ENCODE results near the gene RASA2. TPM values are rescaled to one million over a fixed set of nuclear protein-coding genes. Genes with fewer than 3 reads are reported as not detected.

RASA2 gene
- total and polyA plus RNA-seq, 2 of the 8 experiments (the other 6 are each of a cell fraction or from before 2014, with no cell fraction given): 3.5 to 15.9 TPM

GRCh38 chr3:141618938-141619337 is 132.1 kb downstream of the RASA2 start:
- CTCF ChIA-PET (ENCODE audit: partially characterized antibody): no interaction called here
- POLR2A ChIA-PET (ENCODE audit: partially characterized antibody): no interaction called here
- Histone ChIP-seq H3K14ac (ENCODE audit: insufficient read length) (no peak overlapping the region), H3K4me3 (ENCODE audit: extremely low read depth in 1 of 4, insufficient read depth in 2 of 4, low read depth in 3 of 4, low read length in 4 of 4) (no peak overlapping the region), H3K9me3 (ENCODE audit: insufficient read depth in 2 of 2, low read depth in 1 of 2, low read length in 1 of 2) (no peaks in the 10 kb centered on the region), H3K4me1 (replicated peaks in 1 of 4; ENCODE audit: control insufficient read depth in 3 of 4, insufficient read depth in 4 of 4, low read length in 3 of 4) (no peaks in the 10 kb centered on the region; a peak in 1 of 7 replicates), H3K18ac (ENCODE audit: extremely low read depth, low read length) (no peak overlapping the region), H2AFZ (ENCODE audit: low read length) (no peak overlapping the region), H3K27me3 (replicated peaks in 1 of 4; ENCODE audit: control insufficient read depth in 3 of 4, extremely low read depth in 1 of 4, insufficient read depth in 3 of 4, low read length in 3 of 4) (no peaks in the 10 kb centered on the region), H3K79me1 (ENCODE audit: low read depth, low read length) (no peaks in the 10 kb centered on the region), H4K20me1 (replicated peaks in 1 of 2; ENCODE audit: control insufficient read depth in 1 of 2, insufficient read depth in 2 of 2, low read length in 2 of 2) (no peaks in the 10 kb centered on the region), H2BK120ac (replicated peaks; ENCODE audit: low read depth, low read length) (no peak overlapping the region), H3K79me2 (ENCODE audit: control insufficient read depth in 1 of 2, insufficient read depth in 2 of 2, low read length in 2 of 2) (no peaks in the 10 kb centered on the region), H2BK20ac (ENCODE audit: low read length) (no peak overlapping the region), H3K56ac (replicated peaks; ENCODE audit: insufficient read length, low read depth, low read length) (no peak overlapping the region), H2BK12ac (ENCODE audit: low read depth, low read length) (no peak overlapping the region; the same call in 1 of the 2 replicates), H4K8ac (ENCODE audit: extremely low read depth, insufficient read depth, low read length) (no peak overlapping the region), H3K23me2 (ENCODE audit: low read depth, low read length) (no peaks in the 10 kb centered on the region), H3K9ac (replicated peaks in 1 of 4; ENCODE audit: extremely low read depth in 1 of 4, low read depth in 3 of 4, low read length in 3 of 4) (no peak overlapping the region), H3K4me2 (ENCODE audit: insufficient read depth in 1 of 2, low read depth in 2 of 2, low read length in 2 of 2) (no peak overlapping the region), H2AK5ac (ENCODE audit: low read depth, low read length) (no peak overlapping the region), H3K36me3 (ENCODE audit: control insufficient read depth in 2 of 4, insufficient read depth in 4 of 4, low read length in 3 of 4) (no peaks in the 10 kb centered on the region), H4K5ac (ENCODE audit: insufficient read length, low read depth, low read length) (no peak overlapping the region), H3K23ac (ENCODE audit: insufficient read length) (no peak overlapping the region), H4K91ac (replicated peaks; ENCODE audit: insufficient read length, low read length) (no peak overlapping the region), H2BK15ac (ENCODE audit: low read length) (no peak overlapping the region), H2BK5ac (ENCODE audit: low read depth, low read length) (no peak overlapping the region), H3K27ac (ENCODE audit: low read depth, low read length) (no peak overlapping the region), H3K4ac (replicated peaks; ENCODE audit: insufficient read length, low read depth, low read length) (no peak overlapping the region)
- 89% methylated on average over 5 of the region's 8 CpGs; no CpG with 5 or more reads in 1 of the 2 experiments for WGBS, 2 experiments (ENCODE audit: extremely low coverage in 1 of 2, insufficient coverage in 1 of 2, insufficient read length in 1 of 2, insufficient replicate concordance in 2 of 2, low coverage in 1 of 2, low lambda C conversion rate in 2 of 2, missing lambda C conversion rate in 1 of 2)
- FAIRE-seq: no peak
- no peak for DNase-seq (ENCODE audit: low read depth in 1 of 2, low spot score in 2 of 2)
- TF ChIP-seq, protein P1, sequence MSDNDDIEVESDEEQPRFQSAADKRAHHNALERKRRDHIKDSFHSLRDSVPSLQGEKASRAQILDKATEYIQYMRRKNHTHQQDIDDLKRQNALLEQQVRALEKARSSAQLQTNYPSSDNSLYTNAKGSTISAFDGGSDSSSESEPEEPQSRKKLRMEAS (IDR thresholded peaks at IDR 0.05): no peak
- no peak for TF ChIP-seq EP300 (IDR thresholded peaks at IDR 0.05; ENCODE audit: borderline replicate concordance in 1 of 2, low read depth in 2 of 2, low read length in 2 of 2)
- TF ChIP-seq SP1 (IDR thresholded peaks at IDR 0.05; ENCODE audit: low read depth, low read length): no peak

Measured in H1 (cell line).